H1 (cell line): ENCODE data around the gene ITSN1. TPM values are rescaled to one million over a fixed set of nuclear protein-coding genes. Genes with fewer than 3 reads are reported as not detected.
A peak's percentile ranks its signal among the peaks of the same experiment; 100 is the strongest.

ENCODE experiments used
- CTCF ChIA-PET: fragments of 300-600 bp; sonication (Branson Sonifier 250); formaldehyde crosslinking; loops from one replicate; lab custom pipeline; 2021; ENCODE audit not compliant: partially characterized antibody; lab: Charles Lee
- POLR2A ChIA-PET: fragments of 300-600 bp; sonication (Branson Sonifier 250); formaldehyde crosslinking; loops from one replicate; lab custom pipeline; 2021; ENCODE audit warnings: inconsistent platforms; ENCODE audit not compliant: partially characterized antibody; lab: Charles Lee
- DNase-seq, 2 experiments: peaks; one replicate each; pipeline versions ENCODE4 v3.0.0 to v3.0.0-alpha.2; 2010 to 2022; ENCODE audit warnings: low spot score in 2 of 2, low read depth in 1 of 2, mixed read lengths in 1 of 2
- FAIRE-seq: peaks from 2 replicates; lab custom pipeline; 2011; peaks lifted over from hg19 to GRCh38; lab: Jason Lieb, UNC
- H2AFZ ChIP-seq: 2 replicates; pipeline ENCODE4 v1.8.1; 2012; ENCODE audit warnings: low read length, inconsistent platforms
- H2AK5ac ChIP-seq: 2 replicates; pipeline ENCODE4 v1.6.1; 2013; ENCODE audit warnings: low read depth, low read length
- H2BK120ac ChIP-seq: replicated peaks from 2 replicates; pipeline ENCODE3; 2013; ENCODE audit warnings: low read depth, low read length, inconsistent platforms
- H2BK12ac ChIP-seq: 2 replicates; pipeline ENCODE4 v1.6.1; 2013; ENCODE audit warnings: low read depth, low read length
- H2BK15ac ChIP-seq: 2 replicates; pipeline ENCODE4 v1.6.1; 2013; ENCODE audit warnings: low read length
- H2BK20ac ChIP-seq: 2 replicates; pipeline ENCODE4 v1.6.1; 2013; ENCODE audit warnings: low read length
- H2BK5ac ChIP-seq: 2 replicates; pipeline ENCODE4 v1.6.1; 2013; ENCODE audit warnings: low read depth, low read length
- H3K14ac ChIP-seq: 2 replicates; pipeline ENCODE4 v1.6.1; 2013; ENCODE audit warnings: inconsistent platforms; ENCODE audit not compliant: insufficient read length
- H3K18ac ChIP-seq: 2 replicates; pipeline ENCODE4 v1.6.1; 2013; ENCODE audit warnings: low read length; ENCODE audit errors: extremely low read depth
- H3K23ac ChIP-seq: 2 replicates; pipeline ENCODE4 v1.6.1; 2013; ENCODE audit warnings: inconsistent platforms; ENCODE audit not compliant: insufficient read length
- H3K23me2 ChIP-seq: 2 replicates; pipeline ENCODE4 v1.6.1; 2013; ENCODE audit warnings: low read depth, low read length
- H3K27ac ChIP-seq: 2 replicates; pipeline ENCODE4 v1.6.1; 2011; ENCODE audit warnings: low read depth, low read length, inconsistent platforms
- H3K27me3 ChIP-seq, 4 experiments: replicated peaks in 1 of 4; 1 replicate in 1 of 4; 2 replicates in 3 of 4; pipeline versions ENCODE4 v1.6.1 to v1.8.1; 2011 to 2013; ENCODE audit warnings: low read length in 3 of 4, mild to moderate bottlenecking in 3 of 4, inconsistent platforms in 2 of 4, mixed read lengths in 2 of 4, moderate library complexity in 1 of 4; ENCODE audit not compliant: control insufficient read depth in 3 of 4, insufficient read depth in 3 of 4; ENCODE audit errors: extremely low read depth in 1 of 4
- H3K36me3 ChIP-seq, 4 experiments: 2 replicates each; pipeline versions ENCODE4 v1.6.1 to v1.8.1; 2011 to 2013; ENCODE audit warnings: mild to moderate bottlenecking in 4 of 4, low read length in 3 of 4, moderate library complexity in 2 of 4, control low read depth in 1 of 4, inconsistent platforms in 1 of 4; ENCODE audit not compliant: insufficient read depth in 4 of 4, control insufficient read depth in 2 of 4
- H3K4ac ChIP-seq: replicated peaks from 2 replicates; pipeline ENCODE3; 2013; ENCODE audit warnings: low read length, low read depth, mixed read lengths, inconsistent platforms; ENCODE audit not compliant: insufficient read length
- H3K4me1 ChIP-seq, 4 experiments: replicated peaks in 1 of 4; 1 replicate in 1 of 4; 2 replicates in 3 of 4; pipeline versions ENCODE4 v1.6.1 to v1.8.1; 2011 to 2013; ENCODE audit warnings: low read length in 3 of 4, inconsistent platforms in 2 of 4, mixed read lengths in 1 of 4; ENCODE audit not compliant: insufficient read depth in 4 of 4, control insufficient read depth in 3 of 4
- H3K4me2 ChIP-seq, 2 experiments: 2 replicates each; pipeline versions ENCODE4 v1.6.1 to v1.8.1; 2011 to 2013; ENCODE audit warnings: low read depth in 2 of 2, low read length in 2 of 2, control low read depth in 1 of 2, inconsistent platforms in 1 of 2, mild to moderate bottlenecking in 1 of 2; ENCODE audit not compliant: insufficient read depth in 1 of 2
- H3K4me3 ChIP-seq, 4 experiments: fragments of 200-600, 300-600 bp in 1 of 4; sonication (generic), shearing (Covaris generic), sonication (Bioruptor Twin) in 1 of 4; 2 replicates each; pipeline versions ENCODE4 v1.5.1 to v1.8.1; 2011 to 2016; ENCODE audit warnings: low read length in 4 of 4, low read depth in 3 of 4, control low read depth in 2 of 4, inconsistent platforms in 2 of 4, mild to moderate bottlenecking in 2 of 4, mixed read lengths in 1 of 4, moderate library complexity in 1 of 4; ENCODE audit not compliant: insufficient read depth in 2 of 4; ENCODE audit errors: extremely low read depth in 1 of 4
- H3K56ac ChIP-seq: replicated peaks from 2 replicates; pipeline ENCODE3; 2013; ENCODE audit warnings: low read depth, mild to moderate bottlenecking, mixed read lengths, low read length, inconsistent platforms; ENCODE audit not compliant: insufficient read length
- H3K79me1 ChIP-seq: 2 replicates; pipeline ENCODE4 v1.6.1; 2013; ENCODE audit warnings: low read depth, low read length, control low read depth
- H3K79me2 ChIP-seq, 2 experiments: 2 replicates each; pipeline versions ENCODE4 v1.6.1 to v1.8.1; 2012 to 2013; ENCODE audit warnings: low read length in 2 of 2, mild to moderate bottlenecking in 2 of 2, inconsistent platforms in 1 of 2; ENCODE audit not compliant: insufficient read depth in 2 of 2, control insufficient read depth in 1 of 2
- H3K9ac ChIP-seq, 4 experiments: replicated peaks in 1 of 4; 1 replicate in 1 of 4; 2 replicates in 3 of 4; pipeline versions ENCODE4 v1.6.1 to v1.8.1; 2011 to 2013; ENCODE audit warnings: low read depth in 3 of 4, low read length in 3 of 4, control low read depth in 2 of 4, mild to moderate bottlenecking in 2 of 4, moderate library complexity in 2 of 4, inconsistent platforms in 1 of 4; ENCODE audit errors: extremely low read depth in 1 of 4
- H3K9me3 ChIP-seq, 2 experiments: 2 replicates each; pipeline versions ENCODE4 v1.6.1 to v1.8.1; 2012 to 2013; ENCODE audit warnings: mild to moderate bottlenecking in 2 of 2, moderate library complexity in 2 of 2, control low read depth in 1 of 2, inconsistent platforms in 1 of 2, low read depth in 1 of 2, low read length in 1 of 2, mixed read lengths in 1 of 2; ENCODE audit not compliant: insufficient read depth in 2 of 2
- H4K20me1 ChIP-seq, 2 experiments: replicated peaks in 1 of 2; 2 replicates each; pipeline versions ENCODE3 to v1.8.1; 2011 to 2013; ENCODE audit warnings: inconsistent platforms in 2 of 2, low read length in 2 of 2, mild to moderate bottlenecking in 1 of 2; ENCODE audit not compliant: insufficient read depth in 2 of 2, control insufficient read depth in 1 of 2
- H4K5ac ChIP-seq: 2 replicates; pipeline ENCODE4 v1.6.1; 2013; ENCODE audit warnings: low read length, low read depth, mixed read lengths, inconsistent platforms; ENCODE audit not compliant: insufficient read length
- H4K8ac ChIP-seq: 2 replicates; pipeline ENCODE4 v1.8.0; 2013; ENCODE audit warnings: mild to moderate bottlenecking, moderate library complexity, low read length, inconsistent platforms; ENCODE audit not compliant: insufficient read depth; ENCODE audit errors: extremely low read depth
- H4K91ac ChIP-seq: replicated peaks from 2 replicates; pipeline ENCODE3; 2013; ENCODE audit warnings: low read length, mixed read lengths, inconsistent platforms; ENCODE audit not compliant: insufficient read length
- BACH1 ChIP-seq: IDR thresholded peaks from 2 replicates; pipeline ENCODE4 v1.6.1; 2012; ENCODE audit warnings: low read length, improper control_type of control experiment
- SIRT6 ChIP-seq: IDR thresholded peaks from one replicate; pipeline ENCODE4 v1.7.1; 2012; ENCODE audit warnings: low read length, inconsistent platforms
- SP4 ChIP-seq: IDR thresholded peaks from 2 replicates; pipeline ENCODE4 v1.6.1; 2012; ENCODE audit warnings: low read length, inconsistent platforms
- WGBS, 2 experiments: shearing (Covaris generic) in 1 of 2; methylation state at CpG; one replicate each; pipeline versions ENCODE4 v1.1.6 to v1.1.7; 2013 to 2015; ENCODE audit warnings: low lambda C conversion rate in 2 of 2, mixed read lengths in 2 of 2, inconsistent platforms in 1 of 2, low coverage in 1 of 2, missing lambda C conversion rate in 1 of 2; ENCODE audit not compliant: insufficient replicate concordance in 2 of 2, insufficient coverage in 1 of 2, insufficient read length in 1 of 2; ENCODE audit errors: extremely low coverage in 1 of 2, missing lambda C conversion rate in 1 of 2; 5-methylcytosine and 5-hydroxymethylcytosine counted together
- polyA plus RNA-seq, 7 experiments: library from polyadenylated mRNA; depleted of rRNA in 3 of 7; stranded (reverse) in 5 of 7; unstranded in 2 of 7; fragments of >200 nt in 5 of 7; fragments of 200-250 nt in 2 of 7; gene quantifications; 1 replicate in 5 of 7; 2 replicates in 1 of 7; 4 replicates in 1 of 7; pipeline versions ENCODE4 v1.2.1 to v1.2.3, GENCODE V29; 2011 to 2013; ENCODE audit warnings: missing spikeins in 2 of 7, mixed read lengths in 2 of 7
- total RNA-seq: library from RNA; stranded (reverse); fragmentation: NEBNext Ultra II Directional; extraction: Animal tissue kit (Norgen Biotek cat#: 25700); gene quantifications from 2 replicates; pipeline ENCODE4 v1.2.1, GENCODE V29; 2021

The ITSN1 gene
- total and polyA plus RNA-seq, 2 of the 8 experiments (the other 6 are each of a cell fraction or from before 2014, with no cell fraction given) = 60.8 to 78.1 TPM

DNA sequence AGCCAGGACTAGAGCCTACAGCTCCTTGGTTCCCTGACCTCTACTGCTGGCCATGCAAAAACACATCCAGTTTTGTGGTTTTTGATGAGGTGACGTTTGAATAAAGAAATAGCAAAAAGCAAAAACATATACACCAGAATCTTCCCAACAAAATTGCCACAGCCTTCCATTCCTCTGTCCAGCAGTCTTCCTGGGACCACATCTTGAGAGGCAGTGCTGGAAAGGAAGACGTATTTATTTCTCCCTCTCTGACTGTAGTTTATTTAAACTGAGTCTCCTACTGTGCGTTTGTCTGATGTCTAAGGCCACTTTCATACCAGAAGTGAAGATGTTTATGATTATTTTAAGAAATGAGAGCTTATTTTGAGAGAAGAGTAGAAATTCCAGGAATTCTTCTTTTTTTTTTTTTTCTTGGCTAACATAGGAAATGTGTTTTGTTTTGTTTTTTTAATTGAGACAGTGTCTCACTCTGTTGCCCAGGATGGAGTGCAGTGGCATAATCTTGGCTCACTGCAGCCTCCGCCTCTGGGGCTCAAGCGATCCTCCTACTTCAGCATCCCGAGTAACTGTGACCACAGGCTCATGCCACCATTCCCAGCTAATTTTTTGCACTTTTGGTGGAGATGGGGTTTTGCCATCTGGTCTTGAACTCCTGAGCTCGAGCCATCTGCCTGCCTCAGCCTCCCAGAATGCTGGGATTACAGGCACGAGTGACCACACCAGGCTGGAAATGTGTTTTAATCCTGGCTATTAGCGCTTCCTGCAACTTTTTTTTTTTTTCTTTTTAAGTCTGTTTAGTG, 118.5 kb downstream of the ITSN1 start:
- H3K56ac ChIP-seq = no peak overlapping the region
- H2BK20ac ChIP-seq = no peak overlapping the region
- POLR2A ChIA-PET = interaction anchor here (0.6 kb wide), 2 partner anchors 198 to 1758 kb away, joined by 3 read pairs; no protein-coding TSS in a partner anchor
- peaks cover 0 to 11% (median 2%) of the 10 kb centered on the region in 4 experiments; a peak in 5 of 8 replicates for H3K36me3 ChIP-seq
- no peaks in the 10 kb centered on the region for H3K27me3 ChIP-seq
- no peak overlapping the region for H2BK120ac ChIP-seq
- CTCF ChIA-PET = interaction anchor here (0.6 kb wide), 1 partner anchor 60 kb away, joined by 5 read pairs; no protein-coding TSS in a partner anchor
- H3K9me3 ChIP-seq = no peaks in the 10 kb centered on the region
- TF ChIP-seq BACH1 (no peak), SP4 (no peak), SIRT6 (no peak)
- TF ChIP-seq, all 59 proteins: peak for 0
- Histone ChIP-seq H2AK5ac (no peak overlapping the region), H3K4ac (no peak overlapping the region), H3K79me2 (no peaks in the 10 kb centered on the region), H3K27ac (no peak overlapping the region), H4K8ac (0 out of 2 replicates have a peak overlapping the region, but pooled peaks have one; percentile 35), H4K5ac (no peak overlapping the region), H3K4me3 (no peak overlapping the region), H2AFZ (no peak overlapping the region), H4K20me1 (no peaks in the 10 kb centered on the region), H3K23me2 (no peaks in the 10 kb centered on the region), H3K4me2 (no peak overlapping the region), H4K91ac (no peak overlapping the region), H3K4me1 (peaks cover 0 to 3% (median 1%) of the 10 kb centered on the region in 4 experiments; a peak in 2 of 7 replicates), H2BK12ac (no peak overlapping the region), H3K14ac (no peak overlapping the region), H3K9ac (no peak overlapping the region), H3K18ac (0 out of 2 replicates have a peak overlapping the region, but pooled peaks have one; percentile 3), H3K79me1 (no peaks in the 10 kb centered on the region), H3K23ac (no peak overlapping the region), H2BK5ac (no peak overlapping the region), H2BK15ac (no peak overlapping the region)
- no peak for FAIRE-seq
- 84% methylated on average over 9 of the region's 9 CpGs; no CpG with 5 or more reads in 1 of the 2 experiments for whole genome bisulfite sequencing, 2 experiments
- no peak for DNase-seq
